Lung (tissue), 12 donors: ENCODE results near the gene NFIB. TPM values are rescaled to one million over a fixed set of nuclear protein-coding genes. Genes with fewer than 3 reads are reported as not detected.

Experiments
- ATAC-seq: fragments of 200-7000 bp; cut with Tn5 transposase; one replicate; pipeline ENCODE4 v1.9.1; 2020; ENCODE audit warnings: moderate number of reproducible peaks; ENCODE audit not compliant: insufficient read depth, low FRiP score
- DNase-seq, 3 donors: peaks; one replicate each; pipeline ENCODE4 v3.0.0-alpha.2; 2013 to 2017
- H3K27ac ChIP-seq, 2 donors: one replicate each; pipeline ENCODE4 v1.5.1; 2013; ENCODE audit warnings: mild to moderate bottlenecking in 2 of 2, moderate library complexity in 2 of 2, control low read depth in 1 of 2, inconsistent platforms in 1 of 2, low read depth in 1 of 2, low read length in 1 of 2
- H3K27me3 ChIP-seq, 3 donors: one replicate each; pipeline ENCODE4 v1.5.1; 2013; ENCODE audit warnings: low read length in 2 of 3; ENCODE audit not compliant: control insufficient read depth in 3 of 3, insufficient read depth in 3 of 3
- H3K36me3 ChIP-seq, 4 donors: one replicate each; pipeline ENCODE4 v1.5.1; 2013; ENCODE audit warnings: low read length in 4 of 4, mild to moderate bottlenecking in 1 of 4, moderate library complexity in 1 of 4; ENCODE audit not compliant: control insufficient read depth in 4 of 4, insufficient read depth in 4 of 4
- H3K4me1 ChIP-seq, 5 donors: one replicate each; pipeline ENCODE4 v1.5.1; 2013; ENCODE audit warnings: low read length in 5 of 5, mild to moderate bottlenecking in 2 of 5, moderate library complexity in 1 of 5; ENCODE audit not compliant: control insufficient read depth in 5 of 5, insufficient read depth in 5 of 5
- H3K4me3 ChIP-seq: one replicate; pipeline ENCODE4 v1.5.1; 2013; ENCODE audit warnings: mild to moderate bottlenecking, control low read depth, moderate library complexity
- H3K9ac ChIP-seq, 2 donors: one replicate each; pipeline ENCODE4 v1.5.1; 2013; ENCODE audit warnings: low read length in 2 of 2, control low read depth in 1 of 2; ENCODE audit not compliant: insufficient read depth in 1 of 2
- H3K9me3 ChIP-seq, 4 donors: one replicate each; pipeline ENCODE4 v1.5.1; 2013; ENCODE audit warnings: low read length in 3 of 4, mild to moderate bottlenecking in 1 of 4, moderate library complexity in 1 of 4; ENCODE audit not compliant: control insufficient read depth in 4 of 4, insufficient read depth in 3 of 4
- CTCF ChIP-seq: IDR thresholded peaks from 2 replicates; pipeline ENCODE4 v1.5.1; 2012; ENCODE audit warnings: mild to moderate bottlenecking; ENCODE audit errors: control extremely low read depth, extremely low read depth
- WGBS, 2 donors: extraction: QIAGEN DNeasy Blood & Tissue Kit; methylation state at CpG; one replicate each; pipeline ENCODE4 v1.1.7; 2013; 5-methylcytosine and 5-hydroxymethylcytosine counted together
- polyA plus RNA-seq, 2 donors: library from polyadenylated mRNA; stranded (reverse); fragments of 200-250 nt; gene quantifications; one replicate each; pipeline ENCODE4 v1.2.1, GENCODE V29; 2013
- total RNA-seq, 2 donors: library from RNA; depleted of rRNA in 1 of 2; stranded (reverse); fragments of >200 nt in 1 of 2; gene quantifications; one replicate each; pipeline ENCODE4 v1.2.1, GENCODE V29; 2014 to 2021
- donor health status: control.
- donor health status: control.
- donor health status: Bipolar disorder and iron deficiency.
- donor health status: healthy.
- donor health status: DM: yes; HTN: yes; CAD: no.

Gene NFIB
- total and polyA plus RNA-seq, 4 donors, result 7.3 to 189 (median 51.0) TPM

- no peaks in the 10 kb centered on the region for H3K9me3 ChIP-seq
- H3K27me3 ChIP-seq, result no peaks in the 10 kb centered on the region
- no peak overlapping the region for H3K4me3 ChIP-seq
- H3K27ac ChIP-seq, result no peak overlapping the region
- no peak for TF ChIP-seq CTCF
- DNase-seq (no peak), ATAC-seq (no peak)
- 98 to 100% methylated on average over 1 of the region's 1 CpG for WGBS, 2 donors
- H3K4me1 ChIP-seq, result peaks cover 8 to 77% (median 24%) of the 10 kb centered on the region in 5 donors
- H3K36me3 ChIP-seq, result peaks cover 0 to 4% (median 2%) of the 10 kb centered on the region in 4 donors
- H3K9ac ChIP-seq, result no peak overlapping the region
Measured at GRCh38 chr9:14248149-14248548, 65.8 kb downstream of the NFIB start.

GRCh38 chr9:14247577-14247976 lies 66.4 kb downstream of the NFIB start:
- DNase-seq (no peak), ATAC-seq (no peak)
- 97 to 100% methylated on average over 1 of the region's 1 CpG for WGBS, 2 donors
- Histone ChIP-seq H3K9me3 (no peaks in the 10 kb centered on the region), H3K36me3 (peaks cover 0 to 4% (median 2%) of the 10 kb centered on the region in 4 donors), H3K27me3 (no peaks in the 10 kb centered on the region), H3K9ac (no peak overlapping the region), H3K4me3 (no peak overlapping the region), H3K27ac (no peak overlapping the region), H3K4me1 (peaks cover 8 to 81% (median 24%) of the 10 kb centered on the region in 5 donors)
- TF ChIP-seq CTCF, result no peak

- Histone ChIP-seq H3K9me3 (no peaks in the 10 kb centered on the region), H3K36me3 (peaks cover 0 to 4% (median 2%) of the 10 kb centered on the region in 4 donors), H3K4me3 (no peak overlapping the region), H3K27ac (no peak overlapping the region), H3K4me1 (peaks cover 8 to 81% (median 26%) of the 10 kb centered on the region in 5 donors), H3K9ac (no peak overlapping the region), H3K27me3 (no peaks in the 10 kb centered on the region)
- 68 to 91% methylated on average over 1 of the region's 1 CpG for WGBS, 2 donors
- DNase-seq (no peak), ATAC-seq (no peak)
- no peak for TF ChIP-seq CTCF
Measured at GRCh38 chr9:14246951-14247350, 67.0 kb downstream of the NFIB start.

GRCh38 chr9:14245901-14246525 lies 67.9 kb downstream of the NFIB start:
- H3K9me3 ChIP-seq, result no peaks in the 10 kb centered on the region
- H3K9ac ChIP-seq, result no peak overlapping the region
- peaks cover 0 to 4% (median 2%) of the 10 kb centered on the region in 4 donors for H3K36me3 ChIP-seq
- TF ChIP-seq CTCF, result no peak
- no peak overlapping the region for H3K27ac ChIP-seq
- WGBS, 2 donors, result 61 to 66% methylated on average over 3 of the region's 3 CpGs
- DNase-seq (no peak), ATAC-seq (no peak)
- peaks cover 4 to 81% (median 27%) of the 10 kb centered on the region in 5 donors for H3K4me1 ChIP-seq
- no peaks in the 10 kb centered on the region for H3K27me3 ChIP-seq
- H3K4me3 ChIP-seq, result no peak overlapping the region
